Ureter (tissue), 1 donor: ENCODE data around the gene PHKG2. TPM values are rescaled to one million over a fixed set of nuclear protein-coding genes. Genes with fewer than 3 reads are reported as not detected.

Experiments used
- DNase-seq: peaks from one replicate; pipeline ENCODE4 v3.0.0-alpha.2; 2020; ENCODE audit warnings: low spot score
- total RNA-seq: library from RNA; stranded (reverse); gene quantifications from one replicate; pipeline ENCODE4 v1.2.4, GENCODE V29; 2023
- donor health status: DM: yes; HTN: yes; CAD: no.

Gene PHKG2
- total RNA-seq, 1 donor from 2014 or later, result 35.9 TPM

DNA sequence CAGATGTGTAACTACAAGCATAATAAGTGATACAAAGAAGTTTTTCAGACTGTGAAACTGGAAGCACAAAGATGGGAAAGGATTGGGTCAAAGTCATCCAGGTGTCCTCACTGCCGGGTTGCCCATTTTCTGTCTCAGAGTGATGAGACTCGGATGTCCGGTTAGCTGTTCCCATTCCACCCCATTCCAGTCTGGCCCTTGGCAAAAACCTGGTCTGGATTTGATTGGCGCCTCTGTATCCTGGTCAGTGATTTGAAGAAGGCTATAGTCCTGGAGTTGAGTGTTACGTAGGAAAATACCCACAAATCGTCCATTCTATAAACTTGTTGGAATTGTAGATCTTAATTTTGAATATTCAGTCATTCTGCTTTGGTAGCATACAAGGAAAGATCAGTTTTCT, 19.9 kb upstream of the PHKG2 start:
- no peak for DNase-seq

DNA sequence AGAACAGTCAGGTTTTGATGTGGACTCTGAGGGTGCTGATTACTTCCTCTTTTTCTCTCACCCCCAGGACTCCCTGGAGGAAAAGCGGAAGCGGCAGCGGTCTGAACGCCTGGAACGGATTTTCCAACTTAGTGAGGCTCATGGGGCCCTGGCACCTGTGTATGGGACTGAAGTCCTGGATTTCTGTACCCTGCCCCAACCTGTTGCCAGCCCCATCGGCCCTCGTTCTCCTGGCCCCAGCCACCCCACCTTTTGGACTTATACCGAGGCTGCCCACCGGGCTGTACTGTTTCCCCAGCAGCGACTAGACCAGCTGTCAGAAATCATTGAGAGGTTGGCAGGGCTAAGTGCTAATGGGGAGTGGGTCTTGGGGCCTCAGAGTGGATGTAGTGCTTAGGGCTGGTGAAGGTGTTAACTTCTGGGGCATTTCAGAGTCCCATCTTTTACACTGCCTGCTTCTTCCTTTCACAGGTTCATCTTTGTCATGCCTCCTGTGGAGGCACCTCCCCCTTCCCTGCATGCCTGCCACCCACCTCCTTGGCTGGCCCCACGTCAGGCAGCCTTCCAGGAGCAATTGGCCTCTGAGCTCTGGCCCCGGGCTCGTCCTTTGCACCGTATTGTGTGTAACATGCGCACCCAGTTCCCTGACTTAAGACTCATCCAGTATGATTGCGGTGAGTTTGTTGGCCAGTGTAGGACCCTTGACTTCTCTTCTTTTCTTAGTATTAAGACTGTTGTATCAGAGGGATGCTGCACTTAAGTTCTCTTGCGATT, 19.1 kb upstream of the PHKG2 start:
- no peak for DNase-seq

DNA sequence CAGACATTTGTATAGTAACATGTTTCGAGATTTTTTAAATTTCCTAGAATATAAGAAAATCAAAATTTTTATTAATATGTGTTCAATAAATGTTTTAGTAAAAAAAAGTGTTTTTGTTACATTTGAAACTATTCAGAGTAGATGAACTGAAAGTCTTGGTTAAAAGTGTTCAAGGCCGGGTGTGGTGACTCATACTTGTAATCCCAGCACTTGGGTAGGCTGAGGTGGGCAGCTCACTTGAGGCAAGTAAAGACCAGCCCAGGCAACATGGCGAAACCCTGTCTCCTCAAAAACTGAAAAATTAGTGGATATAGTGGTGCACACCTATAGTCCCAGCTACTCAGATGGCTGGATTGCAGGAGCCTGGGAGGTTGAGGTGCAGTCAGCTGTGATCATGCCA, 16.8 kb upstream of the PHKG2 start:
- DNase-seq, result no peak

DNA sequence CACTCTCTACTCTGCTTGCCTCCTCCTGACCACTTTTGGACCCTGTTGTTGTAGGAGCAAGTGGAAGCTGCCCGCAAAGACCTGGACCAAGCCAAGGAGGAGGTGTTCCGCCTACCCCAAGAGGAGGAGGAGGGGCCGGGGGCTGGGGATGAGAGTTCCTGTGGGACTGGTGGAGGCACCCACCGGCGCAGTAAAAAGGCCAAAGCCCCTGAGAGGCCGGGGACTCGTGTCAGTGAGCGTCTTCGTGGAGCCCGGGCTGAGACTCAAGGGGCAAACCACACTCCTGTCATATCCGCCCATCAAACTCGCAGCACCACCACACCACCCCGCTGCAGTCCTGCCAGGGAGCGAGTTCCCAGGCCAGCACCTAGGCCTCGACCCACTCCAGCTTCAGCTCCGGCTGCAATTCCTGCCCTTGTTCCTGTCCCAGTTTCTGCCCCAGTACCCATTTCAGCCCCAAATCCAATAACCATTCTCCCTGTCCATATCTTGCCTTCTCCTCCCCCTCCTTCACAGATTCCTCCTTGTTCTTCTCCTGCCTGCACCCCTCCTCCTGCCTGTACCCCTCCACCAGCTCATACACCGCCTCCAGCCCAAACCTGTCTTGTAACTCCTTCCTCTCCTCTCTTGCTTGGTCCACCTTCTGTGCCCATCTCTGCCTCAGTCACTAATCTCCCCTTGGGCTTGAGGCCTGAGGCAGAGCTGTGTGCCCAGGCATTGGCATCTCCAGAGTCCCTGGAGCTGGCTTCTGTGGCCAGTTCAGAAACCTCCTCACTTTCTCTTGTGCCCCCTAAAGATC, 11.0 kb upstream of the PHKG2 start:
- no peak for DNase-seq

DNA sequence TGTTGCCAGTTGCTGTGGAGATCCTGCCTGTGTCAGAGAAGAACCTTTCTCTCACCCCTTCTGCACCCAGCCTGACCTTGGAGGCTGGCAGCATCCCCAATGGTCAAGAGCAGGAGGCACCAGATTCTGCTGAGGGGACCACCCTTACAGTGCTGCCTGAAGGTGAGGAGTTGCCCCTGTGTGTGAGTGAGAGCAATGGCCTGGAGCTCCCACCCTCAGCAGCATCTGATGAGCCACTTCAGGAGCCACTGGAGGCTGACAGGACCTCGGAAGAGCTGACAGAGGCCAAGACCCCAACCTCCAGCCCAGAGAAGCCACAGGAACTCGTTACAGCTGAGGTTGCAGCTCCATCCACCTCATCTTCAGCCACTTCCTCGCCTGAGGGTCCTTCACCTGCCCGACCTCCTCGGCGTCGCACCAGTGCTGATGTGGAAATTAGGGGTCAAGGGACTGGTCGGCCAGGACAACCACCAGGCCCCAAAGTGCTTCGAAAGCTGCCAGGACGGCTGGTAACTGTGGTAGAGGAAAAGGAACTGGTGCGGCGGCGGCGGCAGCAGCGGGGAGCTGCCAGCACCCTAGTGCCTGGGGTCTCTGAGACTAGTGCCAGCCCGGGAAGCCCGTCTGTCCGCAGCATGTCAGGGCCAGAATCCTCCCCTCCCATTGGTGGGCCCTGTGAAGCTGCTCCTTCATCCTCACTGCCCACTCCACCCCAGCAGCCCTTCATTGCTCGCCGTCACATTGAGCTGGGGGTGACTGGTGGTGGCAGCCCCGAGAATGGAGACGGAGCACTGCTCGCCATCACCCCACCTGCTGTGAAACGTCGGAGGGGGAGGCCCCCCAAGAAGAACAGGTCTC, 10.2 kb upstream of the PHKG2 start:
- no peak for DNase-seq

DNA sequence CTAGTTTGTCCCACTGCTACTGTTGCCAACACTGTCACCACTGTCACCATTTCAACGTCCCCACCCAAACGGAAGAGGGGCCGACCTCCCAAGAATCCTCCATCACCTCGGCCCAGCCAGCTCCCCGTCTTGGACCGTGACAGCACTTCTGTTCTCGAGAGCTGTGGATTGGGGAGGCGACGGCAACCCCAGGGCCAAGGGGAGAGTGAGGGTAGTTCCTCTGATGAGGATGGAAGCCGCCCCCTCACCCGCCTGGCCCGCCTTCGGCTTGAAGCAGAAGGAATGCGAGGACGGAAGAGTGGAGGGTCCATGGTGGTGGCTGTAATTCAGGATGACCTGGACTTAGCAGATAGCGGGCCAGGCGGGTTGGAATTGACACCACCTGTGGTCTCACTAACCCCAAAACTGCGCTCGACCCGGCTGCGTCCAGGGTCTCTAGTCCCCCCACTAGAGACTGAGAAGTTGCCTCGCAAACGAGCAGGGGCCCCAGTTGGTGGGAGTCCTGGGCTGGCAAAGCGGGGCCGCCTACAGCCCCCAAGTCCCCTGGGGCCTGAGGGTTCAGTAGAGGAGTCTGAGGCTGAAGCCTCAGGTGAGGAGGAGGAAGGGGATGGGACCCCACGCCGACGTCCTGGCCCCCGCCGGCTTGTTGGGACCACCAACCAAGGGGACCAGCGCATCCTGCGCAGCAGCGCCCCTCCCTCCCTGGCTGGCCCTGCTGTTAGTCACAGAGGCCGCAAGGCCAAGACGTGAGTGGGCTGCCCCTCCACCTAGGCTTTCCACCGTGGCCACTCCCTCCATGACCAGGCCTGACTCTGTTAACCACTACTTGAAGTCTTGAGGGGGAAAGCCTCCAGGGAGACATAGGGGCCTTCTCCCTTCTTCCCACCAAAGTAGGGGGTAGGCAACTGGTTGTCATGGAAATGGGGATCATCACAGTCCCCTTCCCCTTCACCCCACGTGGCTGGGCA, 9.0 kb upstream of the PHKG2 start:
- DNase-seq, result no peak

DNA sequence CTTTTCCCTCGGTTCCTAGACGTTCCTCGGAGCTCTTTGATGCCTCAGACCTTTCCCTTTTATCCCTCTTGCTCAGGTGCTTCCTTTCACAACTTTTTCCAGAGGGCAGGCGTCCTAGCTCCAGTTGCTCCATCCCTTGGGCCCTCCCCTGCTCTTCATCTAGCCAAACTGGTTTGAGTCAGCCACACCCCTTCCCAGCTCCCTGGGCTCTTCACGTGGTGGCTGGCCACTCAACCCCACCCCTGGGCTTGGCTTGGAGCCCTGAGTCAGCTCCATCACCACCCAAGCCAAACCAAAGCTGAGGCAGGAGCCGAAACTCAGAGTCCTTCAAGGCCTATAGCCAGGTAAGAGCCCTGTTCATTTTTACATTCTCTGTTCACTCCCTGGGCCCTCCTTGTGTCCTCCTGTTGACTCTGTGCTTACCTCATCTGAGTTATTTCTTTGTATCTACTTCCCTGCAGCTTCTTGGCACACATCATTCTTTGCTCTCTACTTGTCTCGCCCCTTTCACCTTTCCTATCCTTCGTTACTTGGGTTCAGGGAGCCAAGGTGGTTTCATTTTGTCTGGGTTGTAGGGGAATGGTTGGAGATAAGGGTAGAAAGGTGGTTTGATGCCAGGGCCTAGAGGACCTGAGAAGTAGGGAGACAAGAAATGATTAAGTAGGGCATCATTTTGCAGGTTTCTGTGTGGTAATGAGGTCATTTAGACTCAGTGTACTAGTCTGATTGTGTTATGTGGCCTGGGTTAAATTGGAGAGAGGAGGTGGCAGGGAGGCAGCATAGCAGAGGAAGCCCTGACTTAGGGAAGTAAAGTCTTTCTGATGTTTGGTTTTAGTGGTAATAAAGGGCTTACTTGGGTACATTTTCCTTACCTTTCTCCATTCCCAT, 7.6 kb upstream of the PHKG2 start:
- peak; percentile 94 for DNase-seq

DNA sequence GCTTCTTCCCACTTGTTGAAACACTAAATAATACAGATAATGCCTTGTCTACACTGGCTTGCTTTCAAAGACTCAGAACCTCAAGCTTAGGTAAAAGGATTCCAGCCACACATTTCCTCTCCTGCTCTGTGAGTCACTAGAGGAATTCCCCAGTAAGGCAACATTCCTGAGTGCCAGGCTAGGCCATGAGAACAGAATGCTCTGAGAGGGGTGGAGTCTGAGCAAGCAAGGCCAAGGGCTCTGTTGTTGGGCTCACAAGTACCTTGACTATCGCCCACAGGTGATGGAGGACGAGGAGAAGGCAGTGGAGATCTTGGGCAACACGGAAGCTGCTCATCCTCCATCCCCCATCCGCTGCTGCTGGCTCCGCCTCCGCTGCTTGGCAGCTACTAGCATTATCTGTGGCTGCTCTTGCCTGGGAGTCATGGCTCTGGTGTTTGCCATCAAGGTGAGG, 6.7 kb upstream of the PHKG2 start:
- DNase-seq, result peak; percentile 84

DNA sequence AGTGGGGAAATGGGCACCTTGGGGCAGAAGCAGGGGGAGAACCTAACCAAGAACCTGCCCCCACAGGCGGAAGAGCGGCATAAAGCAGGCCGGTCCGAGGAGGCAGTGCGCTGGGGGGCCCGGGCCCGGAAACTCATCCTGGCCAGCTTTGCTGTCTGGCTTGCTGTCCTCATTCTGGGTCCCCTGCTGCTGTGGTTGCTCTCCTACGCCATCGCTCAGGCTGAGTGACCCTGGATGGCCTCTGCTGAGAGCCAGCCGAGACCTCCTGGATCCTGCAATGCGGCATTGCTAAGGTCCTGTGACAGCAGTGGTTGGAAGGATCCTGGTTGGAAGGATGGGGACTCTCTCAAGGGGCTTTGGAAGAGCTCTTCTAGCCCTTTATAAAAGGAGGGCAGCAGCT, 4.5 kb upstream of the PHKG2 start:
- DNase-seq, result no peak

DNA sequence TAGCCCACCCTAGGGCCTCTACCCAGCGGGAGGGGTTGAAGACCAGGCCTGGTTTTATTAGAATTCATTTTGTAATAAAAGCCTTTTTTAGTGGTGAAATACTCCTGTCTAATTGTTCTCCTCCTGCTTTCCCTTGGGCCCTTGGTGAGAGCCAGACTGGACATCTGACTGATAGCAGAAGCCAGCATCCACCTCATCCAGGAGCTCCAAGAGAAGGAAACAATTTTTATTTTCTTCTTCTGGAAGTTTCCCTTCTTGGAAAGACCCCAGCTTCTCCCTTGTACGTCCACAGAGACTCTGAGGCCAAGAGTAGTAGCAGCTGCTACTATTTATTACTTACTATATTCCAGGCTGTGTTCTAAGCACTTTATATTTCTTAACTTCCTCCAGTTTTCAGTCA, 4.0 kb upstream of the PHKG2 start:
- no peak for DNase-seq

DNA sequence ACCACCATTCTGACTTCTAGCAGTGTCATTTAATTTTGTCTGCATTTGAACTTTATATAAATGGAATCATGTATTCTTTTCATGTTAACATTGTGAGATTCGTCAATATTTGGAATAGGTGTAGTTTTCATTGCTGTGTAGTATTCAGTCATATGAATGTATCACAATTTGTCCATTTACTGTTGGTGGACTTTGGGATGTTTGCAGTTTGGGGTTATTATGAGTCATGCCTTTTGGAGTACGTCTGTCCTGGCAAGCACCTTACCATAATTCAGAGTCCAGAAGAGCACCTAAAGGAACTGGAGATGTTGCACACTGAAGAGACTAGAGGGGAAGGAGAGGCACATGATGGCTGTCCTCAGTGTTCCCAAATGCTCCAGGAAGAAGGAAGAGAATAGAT, 3.1 kb upstream of the PHKG2 start:
- DNase-seq, result no peak

DNA sequence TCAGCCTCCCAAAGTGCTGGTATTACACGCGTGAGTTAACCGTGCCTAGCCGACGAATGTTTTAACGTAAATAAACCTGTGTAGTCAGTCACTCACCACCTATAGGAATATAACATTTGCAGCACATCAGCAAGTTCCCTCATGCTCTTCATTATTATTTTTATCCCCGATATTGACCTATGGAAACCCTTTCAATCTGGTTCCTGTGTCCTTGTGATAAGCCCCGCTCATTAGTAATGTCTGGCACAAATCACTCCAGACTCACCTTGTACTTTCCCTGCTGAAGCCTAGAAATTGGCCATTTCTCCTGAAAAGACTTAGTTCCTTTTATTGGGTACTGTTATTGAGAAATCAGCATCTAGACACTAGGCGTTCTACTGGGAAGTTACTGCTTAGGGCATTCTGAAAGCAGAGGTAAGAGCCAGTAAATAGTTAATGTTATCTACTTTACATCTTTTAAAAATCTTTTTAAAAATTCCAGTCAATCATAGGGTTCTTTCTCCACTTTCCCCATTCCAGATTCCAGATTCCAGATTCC, 1.5 kb upstream of the PHKG2 start:
- no peak for DNase-seq

DNA sequence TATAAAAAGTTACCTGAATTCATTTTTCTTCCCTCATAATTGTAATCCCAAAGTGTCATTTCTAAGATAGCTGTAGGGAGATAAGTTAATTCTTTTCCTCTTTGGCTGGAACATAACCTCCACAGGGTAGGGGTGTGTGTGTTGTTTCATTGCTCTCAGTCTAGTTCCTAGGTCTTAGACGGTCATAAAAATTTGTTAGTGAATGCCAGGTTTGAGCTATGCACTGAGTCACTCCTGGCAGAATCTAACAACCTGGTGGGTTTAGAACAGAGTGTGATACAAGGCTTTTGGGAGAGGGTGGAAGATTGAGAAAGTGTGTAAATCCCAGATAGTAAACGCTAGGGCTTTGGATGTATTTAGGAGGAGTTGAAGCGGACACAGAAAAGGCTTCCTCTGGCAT, 894 bp upstream of the PHKG2 start:
- no peak for DNase-seq

DNA sequence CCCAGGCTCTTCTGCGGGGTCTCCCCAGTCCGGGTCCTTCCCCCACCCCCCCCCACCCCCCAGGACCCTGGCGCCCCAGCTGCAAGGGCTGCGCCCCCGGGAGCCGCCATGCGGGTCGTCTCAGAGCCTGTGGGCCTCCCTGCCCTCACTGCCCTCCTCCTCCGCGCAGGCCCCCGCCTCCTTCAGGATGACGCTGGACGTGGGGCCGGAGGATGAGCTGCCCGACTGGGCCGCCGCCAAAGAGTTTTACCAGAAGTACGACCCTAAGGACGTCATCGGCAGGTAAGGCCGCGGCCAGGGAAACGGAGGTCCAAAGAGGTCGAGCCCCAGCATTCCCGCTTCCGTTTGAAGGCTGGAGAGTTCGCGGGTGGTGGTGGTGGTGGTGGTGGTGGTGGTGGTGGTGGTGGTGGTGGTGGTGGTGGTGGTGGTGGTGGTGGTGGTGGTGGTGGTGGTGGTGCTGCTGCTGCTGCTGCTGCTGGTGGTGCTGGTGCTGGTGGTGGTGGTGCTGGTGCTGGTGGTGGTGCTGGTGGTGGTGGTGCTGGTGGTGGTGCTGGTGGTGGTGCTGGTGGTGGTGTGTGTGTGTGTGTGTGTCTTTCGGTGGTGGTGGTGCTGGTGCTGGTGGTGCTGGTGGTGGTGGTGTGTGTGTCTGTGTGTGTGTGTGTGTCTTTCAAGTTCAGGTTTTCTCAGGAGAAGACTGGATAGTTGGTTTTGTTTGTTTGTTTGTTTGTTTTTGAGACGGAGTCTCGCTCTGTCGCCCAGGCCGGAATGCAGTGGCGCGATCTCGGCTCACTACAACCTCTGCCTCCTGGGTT, 615 bp downstream of the PHKG2 start:
- no peak for DNase-seq

DNA sequence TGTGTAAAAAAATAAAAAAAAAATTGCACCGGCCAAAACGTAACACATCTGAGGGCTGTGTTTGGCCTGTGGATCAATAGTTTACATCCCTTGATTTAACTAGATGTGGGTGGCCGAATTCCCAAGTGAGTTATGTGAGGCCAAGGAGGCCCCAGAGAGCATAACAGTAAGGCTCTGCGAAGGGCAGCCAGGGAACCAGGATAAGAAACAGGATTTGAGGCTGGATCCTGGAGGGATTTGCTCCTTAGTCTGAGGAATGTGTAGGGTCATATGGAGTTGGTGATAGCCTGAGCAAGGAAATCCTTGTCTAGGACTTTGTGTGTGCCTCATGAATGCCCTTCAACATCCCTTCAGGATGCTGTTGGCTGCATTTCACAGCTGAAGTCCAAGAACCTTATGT, 2.0 kb downstream of the PHKG2 start:
- DNase-seq, result no peak

DNA sequence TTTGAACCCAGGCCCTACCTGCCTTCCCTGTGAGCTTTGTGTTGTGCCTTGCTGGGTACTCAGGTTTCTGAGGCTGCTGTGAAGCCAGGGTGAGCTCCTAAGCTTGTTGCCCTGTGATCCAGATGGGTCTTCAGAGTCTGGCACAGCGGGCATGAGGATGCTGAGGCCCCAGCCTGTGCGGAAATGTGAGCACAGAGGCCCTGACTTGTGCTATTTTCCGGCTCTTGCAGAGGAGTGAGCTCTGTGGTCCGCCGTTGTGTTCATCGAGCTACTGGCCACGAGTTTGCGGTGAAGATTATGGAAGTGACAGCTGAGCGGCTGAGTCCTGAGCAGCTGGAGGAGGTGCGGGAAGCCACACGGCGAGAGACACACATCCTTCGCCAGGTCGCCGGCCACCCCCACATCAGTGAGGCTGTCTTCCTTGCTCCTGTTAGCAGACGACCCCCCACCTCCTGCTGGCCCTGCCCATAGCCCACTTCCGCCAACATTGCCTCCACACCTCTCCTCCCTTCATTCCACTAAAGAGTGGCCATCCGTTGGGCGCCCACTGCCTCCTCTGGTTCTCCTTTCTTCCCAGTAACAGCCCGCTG, 2.7 kb downstream of the PHKG2 start:
- no peak for DNase-seq

DNA sequence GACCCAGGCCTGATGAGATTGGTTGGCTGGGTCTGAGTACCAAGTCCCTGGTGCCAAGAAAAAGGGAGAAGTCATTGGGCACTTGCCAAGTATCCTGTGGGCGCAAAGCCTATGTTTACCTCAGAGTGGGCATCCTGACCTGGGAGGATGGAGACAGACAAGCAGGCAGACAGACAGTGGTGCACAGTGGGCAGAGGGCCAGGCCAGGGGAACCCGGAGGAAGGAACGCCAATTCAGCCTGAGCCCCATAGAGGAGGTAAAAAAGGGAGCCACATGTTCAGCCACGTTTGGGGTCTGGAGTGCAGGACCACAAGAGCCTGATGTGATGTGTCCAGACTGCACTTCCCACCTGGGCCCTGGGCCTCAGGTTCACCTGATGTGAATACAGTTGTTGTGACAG, 5.4 kb downstream of the PHKG2 start:
- no peak for DNase-seq

DNA sequence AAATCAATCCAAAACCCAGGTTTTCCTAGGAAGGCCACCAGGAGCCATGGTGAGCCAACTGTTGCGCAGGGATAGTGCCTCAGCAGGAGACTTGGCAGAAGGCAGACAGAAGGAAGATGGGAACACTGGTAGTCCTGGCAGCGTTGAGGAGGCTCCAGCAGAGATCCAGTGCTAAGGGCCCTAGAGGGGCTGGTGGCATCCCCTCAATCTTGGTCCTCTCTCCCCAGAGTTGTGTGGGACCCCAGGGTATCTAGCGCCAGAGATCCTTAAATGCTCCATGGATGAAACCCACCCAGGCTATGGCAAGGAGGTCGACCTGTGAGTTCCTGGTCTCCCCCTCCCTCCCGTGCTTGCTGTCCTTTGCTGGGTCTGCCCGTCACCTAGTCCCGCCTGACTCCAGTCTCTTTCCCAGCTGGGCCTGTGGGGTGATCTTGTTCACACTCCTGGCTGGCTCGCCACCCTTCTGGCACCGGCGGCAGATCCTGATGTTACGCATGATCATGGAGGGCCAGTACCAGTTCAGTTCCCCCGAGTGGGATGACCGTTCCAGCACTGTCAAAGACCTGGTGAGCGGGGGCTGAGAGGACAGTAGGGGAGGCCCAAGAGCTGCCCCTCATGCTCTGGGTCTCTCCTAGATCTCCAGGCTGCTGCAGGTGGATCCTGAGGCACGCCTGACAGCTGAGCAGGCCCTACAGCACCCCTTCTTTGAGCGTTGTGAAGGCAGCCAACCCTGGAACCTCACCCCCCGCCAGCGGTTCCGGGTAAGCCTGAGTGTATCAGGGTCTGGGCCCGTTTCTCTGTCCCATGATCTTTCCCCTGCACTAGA, 7.9 kb downstream of the PHKG2 start:
- no peak for DNase-seq
